HepG2 (cell line): ENCODE results near the gene TUBB. TPM values are rescaled to one million over a fixed set of nuclear protein-coding genes. Genes with fewer than 3 reads are reported as not detected.

Experiments
- ELF4 ChIP-seq: sonication (generic); formaldehyde crosslinking; IDR thresholded peaks from 2 replicates; pipeline ENCODE4 v1.5.0; 2020; ENCODE audit warnings: missing genetic modification reagents, mild to moderate bottlenecking, moderate library complexity, borderline replicate concordance
- FOXA1 ChIP-seq, 2 experiments: fragments of 450-650 bp in 1 of 2; sonication (generic) in 1 of 2; formaldehyde crosslinking in 1 of 2; IDR thresholded peaks; 2 replicates each; pipeline versions ENCODE4 v1.4.0 to v1.6.1; 2016 to 2020; ENCODE audit warnings: missing genetic modification reagents in 1 of 2
- GABPB1 ChIP-seq: IDR thresholded peaks from 2 replicates; pipeline ENCODE4 v1.6.1; 2016; ENCODE audit warnings: mild to moderate bottlenecking, missing genetic modification reagents, moderate library complexity, missing compliant biosample characterization
- GFI1 ChIP-seq: sonication (generic); formaldehyde crosslinking; IDR thresholded peaks from 2 replicates; pipeline ENCODE4 v1.5.0; 2020; ENCODE audit warnings: missing genetic modification reagents, mild to moderate bottlenecking, borderline replicate concordance
- KDM5B ChIP-seq: sonication (generic); formaldehyde crosslinking; IDR thresholded peaks from 2 replicates; pipeline ENCODE4 v1.4.0; 2020; ENCODE audit warnings: missing genetic modification reagents, mild to moderate bottlenecking, borderline replicate concordance
- MAF1 ChIP-seq: sonication (generic); formaldehyde crosslinking; IDR thresholded peaks from 2 replicates; pipeline ENCODE4 v1.5.0; 2020; ENCODE audit warnings: missing genetic modification reagents, borderline replicate concordance
- NAIF1 ChIP-seq: sonication (generic); formaldehyde crosslinking; IDR thresholded peaks from 2 replicates; pipeline ENCODE4 v1.5.0; 2020; ENCODE audit warnings: mild to moderate bottlenecking, missing genetic modification reagents, borderline replicate concordance
- RFX5 ChIP-seq: IDR thresholded peaks from 2 replicates; pipeline ENCODE4 v1.6.1; 2011; ENCODE audit warnings: low read depth, low read length, improper control_type of control experiment
- TMF1 ChIP-seq: sonication (generic); formaldehyde crosslinking; IDR thresholded peaks from 2 replicates; pipeline ENCODE4 v1.8.1; 2022; ENCODE audit warnings: low read depth, missing genetic modification reagents
- ZBED4 ChIP-seq: sonication (generic); formaldehyde crosslinking; IDR thresholded peaks from 2 replicates; pipeline ENCODE4 v1.4.0; 2020; ENCODE audit warnings: missing genetic modification reagents, borderline replicate concordance
- ZNF253 ChIP-seq: sonication (generic); formaldehyde crosslinking; IDR thresholded peaks from 2 replicates; pipeline ENCODE4 v1.8.0; 2022; ENCODE audit warnings: mild to moderate bottlenecking, missing genetic modification reagents, borderline replicate concordance
- ZNF280D ChIP-seq: sonication (generic); formaldehyde crosslinking; IDR thresholded peaks from 2 replicates; pipeline ENCODE4 v1.5.1; 2020; ENCODE audit warnings: mild to moderate bottlenecking, missing genetic modification reagents
- ZNF350 ChIP-seq: sonication (generic); formaldehyde crosslinking; IDR thresholded peaks from 2 replicates; pipeline ENCODE4 v1.4.0; 2020; ENCODE audit warnings: mild to moderate bottlenecking, low read depth, missing genetic modification reagents, borderline replicate concordance
- ZNF44 ChIP-seq: sonication (generic); formaldehyde crosslinking; IDR thresholded peaks from 2 replicates; pipeline ENCODE4 v1.5.1; 2020; ENCODE audit warnings: mild to moderate bottlenecking, missing genetic modification reagents
- ZNF777 ChIP-seq: sonication (generic); formaldehyde crosslinking; IDR thresholded peaks from 2 replicates; pipeline ENCODE4 v1.4.0; 2020; ENCODE audit warnings: missing genetic modification reagents
- ZSCAN31 ChIP-seq: sonication (generic); formaldehyde crosslinking; IDR thresholded peaks from 2 replicates; pipeline ENCODE4 v1.5.0; 2020; ENCODE audit warnings: low read depth, mild to moderate bottlenecking, missing genetic modification reagents
- ZZZ3 ChIP-seq: sonication (generic); formaldehyde crosslinking; IDR thresholded peaks from 2 replicates; pipeline ENCODE4 v1.4.0; 2020; ENCODE audit warnings: missing genetic modification reagents, mild to moderate bottlenecking, borderline replicate concordance
- polyA plus RNA-seq, 8 experiments: library from polyadenylated mRNA; depleted of rRNA in 3 of 8; stranded (reverse) in 7 of 8; unstranded in 1 of 8; fragments of >200 nt; fragmentation: Illumina TruSeq in 4 of 8; extraction: Trizol in 4 of 8; gene quantifications; 2 replicates each; pipeline versions ENCODE4 v1.2.1 to v1.2.3, GENCODE V29; 2011 to 2016; ENCODE audit warnings: low read depth in 4 of 8, missing spikeins in 1 of 8, mixed read lengths in 1 of 8; ENCODE audit not compliant: insufficient read depth in 1 of 8
- total RNA-seq, 5 experiments: library from RNA; depleted of rRNA; stranded (reverse); fragments of >200 nt; fragmentation: Illumina TruSeq; extraction: Trizol; gene quantifications; 2 replicates each; pipeline ENCODE4 v1.2.3, GENCODE V29; 2016; ENCODE audit warnings: low read depth in 1 of 5
- TF ChIP-seq, protein P1 (sequence below): sonication (generic); formaldehyde crosslinking; IDR thresholded peaks from 2 replicates; pipeline ENCODE4 v1.5.0; 2020; ENCODE audit warnings: mild to moderate bottlenecking, missing genetic modification reagents, borderline replicate concordance

The TUBB gene
- total and polyA plus RNA-seq, 2 of the 13 experiments (the other 11 are each of a cell fraction or from before 2014, with no cell fraction given), result 911 to 1,163 TPM

GRCh38 chr6:30769853-30770524 lies 49.8 kb downstream of the TUBB start (continued):
- TF ChIP-seq FOXA1 (IDR thresholded peaks at IDR 0.05) (no peak), FOXA1 (CRISPR knock-in tag; IDR thresholded peaks at IDR 0.05) (peak; percentile 34; the same call in 1 of the 2 replicates), ZNF44 (CRISPR knock-in tag) (no peak), ZNF777 (CRISPR knock-in tag) (no peak), ZNF253 (CRISPR knock-in tag) (no peak), ZNF280D (peak; percentile 10; the same call in 1 of the 2 replicates), GABPB1 (CRISPR knock-in tag) (no peak), MAF1 (CRISPR knock-in tag) (no peak), GFI1 (CRISPR knock-in tag) (no peak), RFX5 (no peak), KDM5B (CRISPR knock-in tag) (no peak), ZBED4 (CRISPR knock-in tag) (no peak), ZZZ3 (CRISPR knock-in tag) (no peak), ELF4 (CRISPR knock-in tag) (no peak), NAIF1 (CRISPR knock-in tag) (0 out of 2 replicates have a peak, but pooled peaks have one; percentile 2), ZSCAN31 (no peak), TMF1 (CRISPR knock-in tag) (no peak), ZNF350 (CRISPR knock-in tag) (no peak)
- TF ChIP-seq, protein P1, sequence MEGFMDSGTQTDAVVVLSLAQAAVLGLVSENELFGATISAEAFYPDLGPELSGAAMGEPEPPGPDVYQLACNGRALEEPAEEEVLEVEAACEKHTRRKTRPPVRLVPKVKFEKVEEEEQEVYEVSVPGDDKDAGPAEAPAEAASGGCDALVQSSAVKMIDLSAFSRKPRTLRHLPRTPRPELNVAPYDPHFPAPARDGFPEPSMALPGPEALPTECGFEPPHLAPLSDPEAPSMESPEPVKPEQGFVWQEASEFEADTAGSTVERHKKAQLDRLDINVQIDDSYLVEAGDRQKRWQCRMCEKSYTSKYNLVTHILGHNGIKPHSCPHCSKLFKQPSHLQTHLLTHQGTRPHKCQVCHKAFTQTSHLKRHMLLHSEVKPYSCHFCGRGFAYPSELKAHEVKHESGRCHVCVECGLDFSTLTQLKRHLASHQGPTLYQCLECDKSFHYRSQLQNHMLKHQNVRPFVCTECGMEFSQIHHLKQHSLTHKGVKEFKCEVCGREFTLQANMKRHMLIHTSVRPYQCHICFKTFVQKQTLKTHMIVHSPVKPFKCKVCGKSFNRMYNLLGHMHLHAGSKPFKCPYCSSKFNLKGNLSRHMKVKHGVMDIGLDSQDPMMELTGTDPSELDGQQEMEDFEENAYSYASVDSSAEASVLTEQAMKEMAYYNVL (CRISPR knock-in tag), result 0 out of 2 replicates have a peak, but pooled peaks have one; percentile 5
